Cardiac fibroblast (primary cell): ENCODE measurements around the gene PANK1.

Experiments
- DNase-seq, 2 donors: peaks; one replicate each; pipeline versions ENCODE4 v3.0.0 to v3.0.0-alpha.2; 2010; ENCODE audit warnings: low read depth in 2 of 2
- H3K4me3 ChIP-seq, 2 donors: replicated peaks in 1 of 2; 1 replicate in 1 of 2; 2 replicates in 1 of 2; pipeline ENCODE4 v1.5.1; 2011; ENCODE audit warnings: low read depth in 2 of 2, low read length in 2 of 2, mild to moderate bottlenecking in 2 of 2, moderate library complexity in 1 of 2
- TF ChIP-seq, protein P1 (sequence below): IDR thresholded peaks from one replicate; pipeline ENCODE4 v1.5.1; 2011; ENCODE audit warnings: low read depth, mild to moderate bottlenecking, low read length, inconsistent platforms

Gene PANK1

DNA sequence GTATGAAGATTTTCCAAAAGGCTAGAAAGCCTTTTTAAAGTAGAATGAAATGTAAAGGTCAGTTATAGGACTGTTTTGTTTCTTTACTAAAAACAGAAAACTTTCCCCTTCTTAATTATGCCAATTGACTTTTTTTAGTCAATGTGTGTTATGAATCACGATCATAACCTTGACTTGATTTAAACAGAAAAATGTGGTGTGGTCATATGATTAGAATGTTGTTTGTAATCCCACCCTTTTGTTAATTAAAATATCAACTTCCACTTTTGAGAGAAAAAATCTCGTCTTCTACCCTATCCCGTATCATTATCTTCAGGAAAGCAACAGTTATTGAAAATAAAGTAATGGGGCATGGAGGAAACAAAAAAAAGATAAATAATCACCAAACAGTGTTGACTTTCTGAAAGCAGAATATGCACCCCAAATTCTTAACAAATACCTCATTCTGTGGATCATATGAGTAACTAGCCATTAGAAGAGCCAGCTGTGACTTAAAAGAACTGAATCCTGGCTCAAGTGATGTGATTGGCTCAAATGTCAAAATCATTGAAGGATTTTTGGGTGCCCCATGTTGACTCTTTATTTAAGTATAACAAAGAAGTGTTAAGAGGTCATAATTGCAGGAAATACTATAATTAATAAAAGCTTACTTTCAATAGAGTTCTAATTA, 77.3 kb downstream of the PANK1 start:
- DNase-seq, result peak in 1 of 2 donors; percentile 25
- TF ChIP-seq, protein P1, sequence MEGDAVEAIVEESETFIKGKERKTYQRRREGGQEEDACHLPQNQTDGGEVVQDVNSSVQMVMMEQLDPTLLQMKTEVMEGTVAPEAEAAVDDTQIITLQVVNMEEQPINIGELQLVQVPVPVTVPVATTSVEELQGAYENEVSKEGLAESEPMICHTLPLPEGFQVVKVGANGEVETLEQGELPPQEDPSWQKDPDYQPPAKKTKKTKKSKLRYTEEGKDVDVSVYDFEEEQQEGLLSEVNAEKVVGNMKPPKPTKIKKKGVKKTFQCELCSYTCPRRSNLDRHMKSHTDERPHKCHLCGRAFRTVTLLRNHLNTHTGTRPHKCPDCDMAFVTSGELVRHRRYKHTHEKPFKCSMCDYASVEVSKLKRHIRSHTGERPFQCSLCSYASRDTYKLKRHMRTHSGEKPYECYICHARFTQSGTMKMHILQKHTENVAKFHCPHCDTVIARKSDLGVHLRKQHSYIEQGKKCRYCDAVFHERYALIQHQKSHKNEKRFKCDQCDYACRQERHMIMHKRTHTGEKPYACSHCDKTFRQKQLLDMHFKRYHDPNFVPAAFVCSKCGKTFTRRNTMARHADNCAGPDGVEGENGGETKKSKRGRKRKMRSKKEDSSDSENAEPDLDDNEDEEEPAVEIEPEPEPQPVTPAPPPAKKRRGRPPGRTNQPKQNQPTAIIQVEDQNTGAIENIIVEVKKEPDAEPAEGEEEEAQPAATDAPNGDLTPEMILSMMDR, result no peak
- H3K4me3 ChIP-seq, result no peak overlapping the region

DNA sequence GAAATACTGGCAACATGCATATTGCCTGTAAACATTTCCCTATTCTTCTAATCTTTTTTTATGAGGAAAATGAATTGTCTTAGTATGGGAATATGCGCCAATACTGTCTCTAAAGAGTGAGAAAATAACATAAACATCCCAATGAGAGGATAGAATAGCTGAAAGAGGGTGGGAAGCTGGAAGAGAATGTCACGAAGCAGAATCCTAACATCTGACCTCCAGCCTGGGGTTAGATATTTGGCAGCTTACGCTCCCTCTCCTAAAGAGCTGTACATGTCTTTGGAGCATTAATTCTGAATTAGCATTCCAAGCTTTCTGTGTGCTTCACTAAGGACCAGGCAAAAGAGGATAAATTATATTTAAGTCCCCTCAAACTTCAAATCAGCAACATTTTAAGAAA, 78.0 kb downstream of the PANK1 start:
- TF ChIP-seq, protein P1, result no peak
- no peak for DNase-seq
- H3K4me3 ChIP-seq, result no peak overlapping the region

DNA sequence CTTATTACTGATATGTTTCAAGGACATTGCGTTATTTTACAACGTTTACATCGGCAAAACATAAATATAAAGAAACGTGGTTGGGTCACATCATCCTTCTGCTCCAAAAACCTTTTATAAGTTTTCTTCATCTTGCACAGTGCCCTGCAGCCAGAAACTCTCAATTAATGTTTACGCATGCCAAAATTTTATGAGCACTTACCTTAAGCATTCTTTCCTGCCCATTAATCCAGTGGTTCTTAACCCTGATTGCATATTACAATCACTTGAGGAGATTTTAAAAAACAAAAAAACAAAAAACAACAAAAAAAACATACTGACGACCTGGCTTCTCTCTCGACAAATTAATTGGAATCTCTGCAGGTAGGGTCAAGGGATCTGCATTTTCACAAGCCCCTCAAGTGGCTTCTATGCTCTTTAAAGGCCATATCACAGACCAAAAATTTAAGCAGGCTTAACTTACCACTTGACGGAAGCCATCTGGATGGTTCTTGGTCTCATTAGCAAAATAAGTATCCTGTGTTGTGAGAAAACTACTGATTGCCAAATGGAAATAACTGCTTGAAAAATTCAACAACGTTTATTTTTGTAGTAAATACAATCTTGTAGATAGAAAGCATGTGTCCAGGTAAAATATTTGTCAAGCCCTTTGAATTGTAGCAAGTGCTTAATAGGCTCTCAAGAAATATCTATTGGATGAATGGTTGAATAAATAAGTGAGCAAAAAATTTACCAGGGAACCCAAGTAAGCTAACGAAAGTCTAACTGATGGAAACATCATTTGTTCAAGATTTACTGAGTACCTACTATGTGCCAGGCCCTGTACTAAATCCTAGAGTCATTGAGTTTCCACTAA, 78.7 kb downstream of the PANK1 start:
- DNase-seq, result no peak
- TF ChIP-seq, protein P1, result no peak
- no peak overlapping the region for H3K4me3 ChIP-seq

DNA sequence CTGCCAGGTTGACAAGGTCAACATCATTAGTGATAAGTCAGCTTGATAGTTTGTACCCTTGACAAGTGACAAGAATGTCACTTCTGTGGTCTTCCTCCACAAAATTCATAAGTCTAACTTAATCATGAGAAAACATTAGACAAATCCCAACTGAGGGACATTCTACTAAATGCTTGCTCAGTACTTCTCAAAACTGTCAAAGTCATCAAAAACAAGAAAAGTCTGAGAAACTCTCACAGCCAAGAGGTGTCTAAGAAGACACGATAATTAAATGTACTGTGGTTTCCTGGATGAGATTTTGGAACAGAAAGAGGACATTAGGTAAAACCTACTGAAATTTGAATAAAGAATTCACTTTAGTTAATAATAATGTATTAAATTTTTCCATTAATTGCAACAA, 79.9 kb downstream of the PANK1 start:
- DNase-seq, result no peak
- TF ChIP-seq, protein P1, result no peak
- no peak overlapping the region for H3K4me3 ChIP-seq

DNA sequence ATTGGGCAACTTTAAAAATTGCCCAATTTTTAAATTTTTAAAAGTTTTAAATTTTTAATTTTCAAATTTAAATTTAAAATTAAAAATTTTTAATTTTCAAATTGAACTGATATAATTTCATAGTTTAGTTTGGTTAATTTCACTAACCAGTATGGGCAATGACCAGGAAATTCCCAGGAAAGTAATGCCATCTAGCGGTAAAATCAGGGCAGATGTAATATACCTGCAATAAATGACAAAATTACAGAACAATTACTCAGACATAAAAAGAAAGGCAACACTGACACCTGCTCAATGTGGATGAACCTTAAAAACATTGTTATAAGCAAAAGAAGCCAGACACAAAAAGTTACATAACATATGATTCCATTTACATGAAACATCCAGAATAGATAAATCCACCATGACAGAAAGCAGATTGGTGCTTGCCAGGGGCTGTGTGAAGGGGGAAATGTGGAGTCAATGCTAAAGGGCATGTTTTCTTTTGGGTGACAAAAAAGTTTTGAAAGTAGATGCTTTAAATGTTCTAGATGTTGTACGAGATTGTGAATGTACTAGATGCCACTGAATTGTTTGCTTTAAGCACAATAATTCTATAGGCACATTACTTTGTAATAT, 81.1 kb downstream of the PANK1 start:
- TF ChIP-seq, protein P1, result peak; percentile 66
- peak; percentile 64 to 77 for DNase-seq

DNA sequence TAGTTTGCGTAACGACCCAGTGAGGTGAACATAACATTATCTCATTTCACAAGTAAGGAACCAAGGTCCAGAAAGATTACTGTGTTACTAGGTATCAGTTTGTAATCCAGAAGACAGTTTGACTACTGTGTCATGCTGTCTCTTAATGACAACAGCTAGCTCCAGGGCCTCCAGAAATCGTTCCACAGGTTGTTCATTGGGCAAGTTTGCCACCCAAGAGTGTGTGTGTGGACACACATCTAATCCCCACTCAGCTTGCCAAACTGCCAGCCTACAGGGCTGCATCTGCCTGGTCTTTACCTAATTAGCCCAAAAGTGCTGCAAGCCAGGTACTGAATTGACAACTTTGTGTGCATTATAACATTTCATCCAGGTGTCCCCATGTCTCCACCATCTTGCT, 81.7 kb downstream of the PANK1 start:
- DNase-seq, result no peak
- H3K4me3 ChIP-seq, result no peak overlapping the region
- TF ChIP-seq, protein P1, result no peak

More for the DNA sequence above, 81.1 kb downstream of the PANK1 start:
- no peak overlapping the region for H3K4me3 ChIP-seq
